Measurements from ENCODE around the gene PMS1.
"Not testable (repeated sequence)": the region's sequence is repeated elsewhere in the genome, so short reads cannot be mapped to it uniquely, and the experiment has no call there.

The PMS1 gene

GRCh38 chr2:189876271-189876670 lies 92.0 kb downstream of the PMS1 start:
- H3K4me3 ChIP-seq (ENCODE audit: low read depth, low read length) = no peak overlapping the region
- TF ChIP-seq CTCF (IDR thresholded peaks at IDR 0.05; ENCODE audit: borderline replicate concordance, insufficient read depth, low read depth, low read length) = no peak

- no peak for TF ChIP-seq CTCF (IDR thresholded peaks at IDR 0.05; ENCODE audit: borderline replicate concordance, insufficient read depth, low read depth, low read length)
- H3K4me3 ChIP-seq (ENCODE audit: low read depth, low read length) = no peak overlapping the region
Observed at GRCh38 chr2:189879716-189880081, 95.4 kb downstream of the PMS1 start.

- no peak overlapping the region for H3K4me3 ChIP-seq (ENCODE audit: low read depth, low read length)
- no peak for TF ChIP-seq CTCF (IDR thresholded peaks at IDR 0.05; ENCODE audit: borderline replicate concordance, insufficient read depth, low read depth, low read length)
Observed at GRCh38 chr2:189880429-189880828, 96.2 kb downstream of the PMS1 start.

- TF ChIP-seq CTCF (IDR thresholded peaks at IDR 0.05; ENCODE audit: borderline replicate concordance, insufficient read depth, low read depth, low read length) = no peak
- H3K4me3 ChIP-seq (ENCODE audit: low read depth, low read length) = no peak overlapping the region
Observed at GRCh38 chr2:189880832-189881492, 96.7 kb downstream of the PMS1 start.

- TF ChIP-seq CTCF (IDR thresholded peaks at IDR 0.05; ENCODE audit: borderline replicate concordance, insufficient read depth, low read depth, low read length) = no peak
- H3K4me3 ChIP-seq (ENCODE audit: low read depth, low read length) = no peak overlapping the region
Observed at GRCh38 chr2:189885368-189885767, 101.1 kb downstream of the PMS1 start.

- not testable (repeated sequence) for H3K4me3 ChIP-seq (ENCODE audit: low read depth, low read length)
Observed at GRCh38 chr2:189892546-189893294, 108.5 kb downstream of the PMS1 start.

GRCh38 chr2:189896809-189897208 lies 112.6 kb downstream of the PMS1 start:
- no peak overlapping the region for H3K4me3 ChIP-seq (ENCODE audit: low read depth, low read length)
- TF ChIP-seq CTCF (IDR thresholded peaks at IDR 0.05; ENCODE audit: borderline replicate concordance, insufficient read depth, low read depth, low read length) = no peak

Measured in GM12875 (cell line).